GM21423 (cell line): ENCODE results near the gene G6PC1.
"Not testable (repeated sequence)": the region's sequence is repeated elsewhere in the genome, so short reads cannot be mapped to it uniquely, and the experiment has no call there.

Source experiments
- ATAC-seq: cut with Tn5 transposase; IDR thresholded peaks from one replicate; pipeline ENCODE4 v1.9.1; 2021; ENCODE audit warnings: mild to moderate bottlenecking, moderate library complexity; ENCODE audit not compliant: unreplicated experiment

G6PC1 gene

GRCh38 chr17:42900460-42901331, at the start of gene G6PC1:
TSS of gene G6PC1 (plus strand) at chr17:42900799. CDS start at chr17:42900877, 78 bp downstream.
- no peak for ATAC-seq

GRCh38 chr17:42850954-42851353, 49.6 kb upstream of the G6PC1 start, which contains the start of gene AOC3:
TSS of gene AOC3 (plus strand) at chr17:42851199. CDS start at chr17:42851344, 145 bp downstream.
- ATAC-seq: no peak

- not testable (repeated sequence) for ATAC-seq
Observed at GRCh38 chr17:42851371-42852240, 49.0 kb upstream of the G6PC1 start.

GRCh38 chr17:42852351-42852750, 48.2 kb upstream of the G6PC1 start:
- no peak for ATAC-seq

- ATAC-seq: no peak
Observed at GRCh38 chr17:42853004-42853403, 47.6 kb upstream of the G6PC1 start.

- ATAC-seq: no peak
Observed at GRCh38 chr17:42853597-42853967, 47.0 kb upstream of the G6PC1 start.

GRCh38 chr17:42853968-42854790, 46.4 kb upstream of the G6PC1 start:
- ATAC-seq: no peak

GRCh38 chr17:42855048-42855596, 45.5 kb upstream of the G6PC1 start:
- no peak for ATAC-seq

GRCh38 chr17:42856093-42856492, 44.5 kb upstream of the G6PC1 start:
- ATAC-seq: not testable (repeated sequence)

GRCh38 chr17:42856516-42856915, 44.1 kb upstream of the G6PC1 start:
- not testable (repeated sequence) for ATAC-seq

GRCh38 chr17:42857389-42857788, 43.2 kb upstream of the G6PC1 start:
- no peak for ATAC-seq

GRCh38 chr17:42865638-42866094, 34.9 kb upstream of the G6PC1 start:
- ATAC-seq: no peak

GRCh38 chr17:42866216-42866615, 34.4 kb upstream of the G6PC1 start:
- ATAC-seq: no peak

- no peak for ATAC-seq
Observed at GRCh38 chr17:42866631-42867575, 33.7 kb upstream of the G6PC1 start.

GRCh38 chr17:42867694-42868261, 32.8 kb upstream of the G6PC1 start:
- ATAC-seq: not testable (repeated sequence)

- ATAC-seq: no peak
Observed at GRCh38 chr17:42868338-42868737, 32.3 kb upstream of the G6PC1 start.

- no peak for ATAC-seq
Observed at GRCh38 chr17:42871647-42872046, 29.0 kb upstream of the G6PC1 start.

- no peak for ATAC-seq
Observed at GRCh38 chr17:42872251-42872965, 28.2 kb upstream of the G6PC1 start.
